GM19324 (cell line): ENCODE measurements around the gene MAPK6.
A peak's percentile ranks its signal among the peaks of the same experiment; 100 is the strongest.

Experiments
- ATAC-seq: cut with Tn5 transposase; IDR thresholded peaks from one replicate; pipeline ENCODE4 v1.9.1; 2021; ENCODE audit warnings: mild to moderate bottlenecking, moderate library complexity; ENCODE audit not compliant: unreplicated experiment, low FRiP score

Gene MAPK6

GRCh38 chr15:52010633-52011595 lies 8.1 kb upstream of the MAPK6 start:
- ATAC-seq: no peak

- no peak for ATAC-seq
Observed at GRCh38 chr15:52011711-52012144, 7.3 kb upstream of the MAPK6 start.

- no peak for ATAC-seq
Observed at GRCh38 chr15:52012210-52012609, 6.8 kb upstream of the MAPK6 start.

GRCh38 chr15:52013151-52013791 lies 5.7 kb upstream of the MAPK6 start:
- ATAC-seq: no peak

GRCh38 chr15:52014616-52015015 lies 4.4 kb upstream of the MAPK6 start:
- no peak for ATAC-seq

- no peak for ATAC-seq
Observed at GRCh38 chr15:52016316-52016715, 2.7 kb upstream of the MAPK6 start.

GRCh38 chr15:52018244-52018643 lies 775 bp upstream of the MAPK6 start:
- no peak for ATAC-seq

GRCh38 chr15:52019394-52020220 lies 588 bp downstream of the MAPK6 start:
- peak; percentile 72 for ATAC-seq

- no peak for ATAC-seq
Observed at GRCh38 chr15:52020221-52021085, 1.4 kb downstream of the MAPK6 start.

GRCh38 chr15:52021128-52021671 lies 2.2 kb downstream of the MAPK6 start:
- ATAC-seq: no peak

- ATAC-seq: no peak
Observed at GRCh38 chr15:52021892-52022540, 3.0 kb downstream of the MAPK6 start.

GRCh38 chr15:52023169-52023922 lies 4.3 kb downstream of the MAPK6 start:
- ATAC-seq: no peak

- ATAC-seq: no peak
Observed at GRCh38 chr15:52028431-52029093, 9.5 kb downstream of the MAPK6 start.

- ATAC-seq: no peak
Observed at GRCh38 chr15:52030010-52030409, 11.0 kb downstream of the MAPK6 start.

- no peak for ATAC-seq
Observed at GRCh38 chr15:52031556-52031955, 12.5 kb downstream of the MAPK6 start.

- ATAC-seq: no peak
Observed at GRCh38 chr15:52037889-52038505, 19.0 kb downstream of the MAPK6 start.
